ENCODE measurements around the gene DCTD.

Gene DCTD

GRCh38 chr4:182872886-182873285 is 44.3 kb downstream of the DCTD start:
- no peak for DNase-seq (ENCODE audit: low spot score)

GRCh38 chr4:182871616-182872015 is 45.6 kb downstream of the DCTD start:
- DNase-seq (ENCODE audit: low spot score): no peak

- no peak for DNase-seq (ENCODE audit: low spot score)
These were observed 47.5 kb downstream of the DCTD start for GRCh38 chr4:182869697-182870096.

GRCh38 chr4:182866746-182867145 is 50.4 kb downstream of the DCTD start:
- DNase-seq (ENCODE audit: low spot score): no peak

GRCh38 chr4:182863501-182863900 is 53.7 kb downstream of the DCTD start:
- no peak for DNase-seq (ENCODE audit: low spot score)

GRCh38 chr4:182862921-182863320 is 54.3 kb downstream of the DCTD start:
- DNase-seq (ENCODE audit: low spot score): no peak

GRCh38 chr4:182862141-182862875 is 54.9 kb downstream of the DCTD start:
- DNase-seq (ENCODE audit: low spot score): no peak

GRCh38 chr4:182861346-182861745 is 55.8 kb downstream of the DCTD start:
- DNase-seq (ENCODE audit: low spot score): no peak

GRCh38 chr4:182859730-182860129 is 57.5 kb downstream of the DCTD start:
- DNase-seq (ENCODE audit: low spot score): no peak

GRCh38 chr4:182858711-182859110 is 58.5 kb downstream of the DCTD start:
- DNase-seq (ENCODE audit: low spot score): no peak

GRCh38 chr4:182856862-182857261 is 60.3 kb downstream of the DCTD start:
- DNase-seq (ENCODE audit: low spot score): no peak

- DNase-seq (ENCODE audit: low spot score): no peak
These were observed 61.3 kb downstream of the DCTD start for GRCh38 chr4:182855877-182856276.

- DNase-seq (ENCODE audit: low spot score): no peak
These were observed 61.9 kb downstream of the DCTD start for GRCh38 chr4:182855312-182855711.

- no peak for DNase-seq (ENCODE audit: low spot score)
These were observed 62.7 kb downstream of the DCTD start for GRCh38 chr4:182854466-182854865.

GRCh38 chr4:182853731-182854330 is 63.4 kb downstream of the DCTD start:
- DNase-seq (ENCODE audit: low spot score): no peak

GRCh38 chr4:182848685-182849084 is 68.5 kb downstream of the DCTD start:
- DNase-seq (ENCODE audit: low spot score): no peak

GRCh38 chr4:182847576-182848450 is 69.4 kb downstream of the DCTD start:
- no peak for DNase-seq (ENCODE audit: low spot score)

- no peak for DNase-seq (ENCODE audit: low spot score)
These were observed 71.2 kb downstream of the DCTD start for GRCh38 chr4:182846036-182846435.

GRCh38 chr4:182845618-182846017 is 71.6 kb downstream of the DCTD start:
- DNase-seq (ENCODE audit: low spot score): no peak

GRCh38 chr4:182843808-182844325 is 73.3 kb downstream of the DCTD start:
- DNase-seq (ENCODE audit: low spot score): no peak

GRCh38 chr4:182842759-182843390 is 74.3 kb downstream of the DCTD start:
- no peak for DNase-seq (ENCODE audit: low spot score)

GRCh38 chr4:182842104-182842600 is 75.0 kb downstream of the DCTD start:
- DNase-seq (ENCODE audit: low spot score): no peak

All from CD4-positive, alpha-beta T cell treated with Interleukin-15 for 4 hours (primary cell).